Natural killer cell (primary cell): ENCODE data around the gene GPR63. TPM values are rescaled to one million over a fixed set of nuclear protein-coding genes. Genes with fewer than 3 reads are reported as not detected.

Experiments used
- ATAC-seq, 3 donors: fragments of 150-1000 bp in 2 of 3; fragments of 200-7000 bp in 1 of 3; cut with Tn5 transposase; 1 replicate in 1 of 3; 2 replicates in 2 of 3; pipeline ENCODE4 v1.10.0; 2021; ENCODE audit warnings: mild to moderate bottlenecking in 2 of 3, moderate library complexity in 2 of 3
- DNase-seq, 2 donors: peaks; one replicate each; pipeline versions ENCODE4 v3.0.0 to v3.0.0-alpha.2; 2013 to 2021; ENCODE audit warnings: mixed read lengths in 1 of 2
- H3K27ac ChIP-seq: one replicate; pipeline ENCODE4 v1.5.1; 2013; ENCODE audit warnings: mild to moderate bottlenecking, low read length
- H3K27me3 ChIP-seq: one replicate; pipeline ENCODE4 v1.6.1; 2013; ENCODE audit warnings: low read length; ENCODE audit not compliant: control insufficient read depth, insufficient read depth
- H3K36me3 ChIP-seq: one replicate; pipeline ENCODE4 v1.6.1; 2013; ENCODE audit warnings: low read length; ENCODE audit not compliant: control insufficient read depth, insufficient read depth
- H3K4me1 ChIP-seq: one replicate; pipeline ENCODE4 v1.6.1; 2013; ENCODE audit warnings: low read length; ENCODE audit not compliant: control insufficient read depth, insufficient read depth
- H3K4me3 ChIP-seq: one replicate; pipeline ENCODE4 v1.5.1; 2013; ENCODE audit warnings: low read length
- H3K9me3 ChIP-seq: one replicate; pipeline ENCODE4 v1.6.1; 2013; ENCODE audit warnings: low read length; ENCODE audit not compliant: control insufficient read depth, insufficient read depth
- H3K27ac Mint-ChIP-seq, 2 donors: one replicate each; pipeline ENCODE4 v1.8.0; 2022; ENCODE audit warnings: mild to moderate bottlenecking in 2 of 2, mixed read lengths in 2 of 2, moderate library complexity in 1 of 2
- H3K27me3 Mint-ChIP-seq, 2 donors: one replicate each; pipeline ENCODE4 v1.8.0; 2022; ENCODE audit warnings: low read depth in 2 of 2, mixed read lengths in 2 of 2
- H3K36me3 Mint-ChIP-seq: one replicate; pipeline ENCODE4 v1.8.0; 2022; ENCODE audit warnings: mixed read lengths
- H3K4me1 Mint-ChIP-seq, 2 donors: one replicate each; pipeline ENCODE4 v1.8.0; 2022; ENCODE audit warnings: mixed read lengths in 2 of 2
- H3K4me3 Mint-ChIP-seq: one replicate; pipeline ENCODE4 v1.8.0; 2022; ENCODE audit warnings: mild to moderate bottlenecking, moderate library complexity, mixed read lengths
- H3K9me3 Mint-ChIP-seq, 2 donors: one replicate each; pipeline ENCODE4 v1.8.0; 2022; ENCODE audit warnings: mixed read lengths in 2 of 2
- CTCF ChIP-seq: fragments of 200-600 bp; IDR thresholded peaks from one replicate; pipeline ENCODE4 v1.8.0; 2022; ENCODE audit warnings: antibody characterized with exemption
- WGBS: methylation state at CpG from one replicate; pipeline ENCODE4 v1.1.7; 2013; ENCODE audit warnings: missing lambda C conversion rate; ENCODE audit not compliant: insufficient coverage; 5-methylcytosine and 5-hydroxymethylcytosine counted together
- intact Hi-C: fragments of 100-400 bp; cut with micrococcal nuclease; formaldehyde crosslinking; loops from one replicate; pipeline ENCODE4 v1.14.2; 2022
- total RNA-seq, 4 donors: library from RNA; stranded (reverse); fragments of 120-200 nt in 1 of 4; gene quantifications; one replicate each; pipeline versions ENCODE4 v1.2.3 to v1.2.4, GENCODE V29; 2013 to 2022

GPR63 gene
- total RNA-seq, 3 donors from 2014 or later (not counting 1 experiment from before 2014, with no cell fraction given) = 0.07 to 0.31 (median 0.08) TPM

- ATAC-seq (no peak), DNase-seq (no peak)
- Histone ChIP-seq H3K4me3 (no peak overlapping the region), H3K27me3 (peaks cover 3% of the 10 kb centered on the region), H3K9me3 (no peaks in the 10 kb centered on the region), H3K27ac (no peak overlapping the region), H3K4me1 (no peaks in the 10 kb centered on the region), H3K36me3 (no peaks in the 10 kb centered on the region)
- Mint-ChIP-seq H3K4me1 (no peaks in the 10 kb centered on the region), H3K27ac (no peak overlapping the region), H3K36me3 (no peaks in the 10 kb centered on the region), H3K4me3 (no peak overlapping the region), H3K9me3 (no peaks in the 10 kb centered on the region), H3K27me3 (peaks cover 5 to 11% of the 10 kb centered on the region in 2 donors)
- TF ChIP-seq CTCF = no peak
- WGBS = no CpG with 5 or more reads among the region's 2 CpGs
- intact Hi-C loops = no loop called here
Observed at GRCh38 chr6:96853083-96853482, 15.8 kb upstream of the GPR63 start.

DNA sequence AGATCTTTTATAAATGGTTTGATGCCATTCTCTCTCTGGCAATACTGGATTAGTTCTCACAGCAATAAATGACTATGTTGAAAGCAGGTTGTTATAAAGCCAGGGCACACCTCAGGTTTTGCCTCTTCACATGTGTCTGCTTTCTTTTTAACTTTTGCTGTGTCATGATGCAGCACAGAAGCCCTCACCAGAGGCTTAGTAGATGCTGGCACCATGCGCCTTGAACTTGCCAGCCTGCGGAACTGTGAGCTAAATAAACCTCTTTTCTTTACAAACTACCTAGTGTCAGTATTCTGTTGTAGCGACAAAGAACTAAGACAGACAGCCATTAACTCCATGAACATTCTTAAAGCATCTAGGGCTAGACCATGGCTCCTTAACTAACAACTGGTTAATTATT is 15.3 kb upstream of the GPR63 start:
- no peak for TF ChIP-seq CTCF
- Mint-ChIP-seq H3K4me1 (no peaks in the 10 kb centered on the region), H3K36me3 (no peaks in the 10 kb centered on the region), H3K4me3 (no peak overlapping the region), H3K27me3 (peaks cover 8% of the 10 kb centered on the region in 2 donors), H3K27ac (no peak overlapping the region), H3K9me3 (no peaks in the 10 kb centered on the region)
- H3K27ac ChIP-seq = no peak overlapping the region
- no peak overlapping the region for H3K4me3 ChIP-seq
- ATAC-seq (no peak), DNase-seq (no peak)
- H3K9me3 ChIP-seq = no peaks in the 10 kb centered on the region
- H3K36me3 ChIP-seq = no peaks in the 10 kb centered on the region
- 94% methylated on average over 3 of the region's 3 CpGs for WGBS
- peaks cover 3% of the 10 kb centered on the region for H3K27me3 ChIP-seq
- H3K4me1 ChIP-seq = no peaks in the 10 kb centered on the region
- intact Hi-C loops = no loop called here

GRCh38 chr6:96851858-96852257 is 14.6 kb upstream of the GPR63 start:
- Mint-ChIP-seq H3K4me1 (no peaks in the 10 kb centered on the region), H3K27ac (no peak overlapping the region), H3K36me3 (no peaks in the 10 kb centered on the region), H3K4me3 (no peak overlapping the region), H3K27me3 (peaks cover 6 to 11% of the 10 kb centered on the region in 2 donors), H3K9me3 (peaks cover 0 to 3% of the 10 kb centered on the region in 2 donors)
- Histone ChIP-seq H3K9me3 (no peaks in the 10 kb centered on the region), H3K36me3 (no peaks in the 10 kb centered on the region), H3K4me1 (no peaks in the 10 kb centered on the region), H3K27me3 (no peaks in the 10 kb centered on the region), H3K27ac (no peak overlapping the region), H3K4me3 (no peak overlapping the region)
- TF ChIP-seq CTCF = no peak
- DNase-seq (no peak), ATAC-seq (no peak)
- WGBS = 85% methylated on average over 6 of the region's 8 CpGs
- intact Hi-C loops = no loop called here

- H3K27ac Mint-ChIP-seq = no peak overlapping the region
Observed at GRCh38 chr6:96849615-96850014, 12.3 kb upstream of the GPR63 start.

More at GRCh38 chr6:96849615-96850014, 12.3 kb upstream of the GPR63 start:
- H3K4me3 ChIP-seq = no peak overlapping the region
- peaks cover 5% of the 10 kb centered on the region for H3K27me3 ChIP-seq
- H3K4me1 ChIP-seq = no peaks in the 10 kb centered on the region
- intact Hi-C loops = no loop called here
- H3K27ac ChIP-seq = no peak overlapping the region
- 80% methylated on average over 1 of the region's 2 CpGs for WGBS
- DNase-seq = no peak
- Mint-ChIP-seq H3K9me3 (peaks cover 0 to 3% of the 10 kb centered on the region in 2 donors), H3K4me1 (no peaks in the 10 kb centered on the region), H3K27me3 (peaks cover 19 to 26% of the 10 kb centered on the region in 2 donors), H3K4me3 (no peak overlapping the region), H3K36me3 (no peaks in the 10 kb centered on the region)
- TF ChIP-seq CTCF = no peak
- no peaks in the 10 kb centered on the region for H3K9me3 ChIP-seq
- ATAC-seq = no peak
- no peaks in the 10 kb centered on the region for H3K36me3 ChIP-seq
